ENCODE data around the gene F7. TPM values are rescaled to one million over a fixed set of nuclear protein-coding genes. Genes with fewer than 3 reads are reported as not detected.

Gene F7
- total and polyA plus RNA-seq, 10 donors, result 0.03 TPM; not detected in 9

GRCh38 chr13:113155201-113155600 is 49.6 kb downstream of the F7 start:
- no peak for DNase-seq
- Histone ChIP-seq H3K4me3 (no peak overlapping the region), H3K27me3 (replicated peaks in 1 of 7) (peaks cover 0 to 54% (median 0%) of the 10 kb centered on the region in 7 donors), H3K27ac (peak overlapping the region in 1 of 8 donors; percentile 69), H3K9me3 (peaks cover 0 to 15% (median 3%) of the 10 kb centered on the region in 8 donors), H3K36me3 (no peaks in the 10 kb centered on the region), H3K4me1 (peaks cover 7 to 29% (median 19%) of the 10 kb centered on the region in 6 donors)
- TF ChIP-seq POLR2AphosphoS5 (IDR thresholded peaks at IDR 0.05) (no peak), POLR2A (IDR thresholded peaks at IDR 0.05) (no peak), CTCF (IDR thresholded peaks at IDR 0.05 in 8 of 11, conservative IDR thresholded peaks at IDR 0.05 in 3 of 11) (no peak)
- WGBS, 5 donors, result 84 to 94% (median 88%) methylated on average over 3 of the region's 3 CpGs
- intact Hi-C loops (cut with DNase I; ENCODE audit: low total_unique reads), result loop anchor here (10.0 kb wide), 1 partner anchor 50 kb away; the partner anchor contains the start of genes CUL4A and PCID2

DNA sequence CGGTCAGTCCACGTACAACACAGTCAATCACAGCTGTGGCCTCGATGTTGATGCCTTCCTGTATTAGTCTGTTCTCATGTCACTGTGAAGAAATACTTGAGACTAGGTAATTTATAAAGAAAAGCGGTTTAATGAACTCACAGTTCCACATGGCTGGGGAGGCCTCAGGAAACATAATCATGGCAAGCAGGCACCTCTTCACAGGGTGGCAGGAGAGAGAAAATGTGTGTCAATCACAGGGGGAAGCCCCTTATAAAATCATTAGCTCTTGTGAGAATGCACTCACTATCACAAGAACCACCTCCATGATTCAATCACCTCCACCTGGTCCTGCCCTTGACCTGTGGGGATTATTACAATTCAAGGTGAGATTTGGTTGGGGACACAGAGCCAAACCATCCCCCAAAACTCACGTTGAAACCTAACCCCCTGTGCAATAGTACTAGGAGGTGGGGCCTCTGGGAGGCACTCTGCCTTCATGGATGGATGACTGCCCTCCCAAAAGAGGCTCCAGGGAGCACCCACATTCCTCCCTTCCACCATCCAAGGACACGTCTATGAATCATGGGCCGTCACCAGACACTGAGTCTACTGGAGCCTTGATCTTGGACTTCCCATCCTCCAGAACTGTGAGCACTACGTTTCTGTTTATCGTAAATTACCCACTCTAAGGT is 50.5 kb downstream of the F7 start:
- intact Hi-C loops (cut with DNase I; ENCODE audit: low total_unique reads), result loop anchor here (10.0 kb wide), 1 partner anchor 49 kb away; the partner anchor contains the start of genes CUL4A and PCID2
- TF ChIP-seq POLR2AphosphoS5 (IDR thresholded peaks at IDR 0.05), result no peak
- no peak for TF ChIP-seq CTCF (IDR thresholded peaks at IDR 0.05 in 8 of 11, conservative IDR thresholded peaks at IDR 0.05 in 3 of 11)
- TF ChIP-seq POLR2A (IDR thresholded peaks at IDR 0.05), result no peak
- Histone ChIP-seq H3K9me3 (peaks cover 0 to 15% (median 3%) of the 10 kb centered on the region in 8 donors), H3K4me3 (no peak overlapping the region), H3K36me3 (no peaks in the 10 kb centered on the region), H3K27ac (no peak overlapping the region), H3K27me3 (replicated peaks in 1 of 7) (peaks cover 0 to 54% (median 5%) of the 10 kb centered on the region in 7 donors), H3K4me1 (peaks cover 7 to 35% (median 21%) of the 10 kb centered on the region in 6 donors)
- no peak for DNase-seq
- WGBS, 5 donors, result 86 to 95% (median 93%) methylated on average over 9 of the region's 9 CpGs

DNA sequence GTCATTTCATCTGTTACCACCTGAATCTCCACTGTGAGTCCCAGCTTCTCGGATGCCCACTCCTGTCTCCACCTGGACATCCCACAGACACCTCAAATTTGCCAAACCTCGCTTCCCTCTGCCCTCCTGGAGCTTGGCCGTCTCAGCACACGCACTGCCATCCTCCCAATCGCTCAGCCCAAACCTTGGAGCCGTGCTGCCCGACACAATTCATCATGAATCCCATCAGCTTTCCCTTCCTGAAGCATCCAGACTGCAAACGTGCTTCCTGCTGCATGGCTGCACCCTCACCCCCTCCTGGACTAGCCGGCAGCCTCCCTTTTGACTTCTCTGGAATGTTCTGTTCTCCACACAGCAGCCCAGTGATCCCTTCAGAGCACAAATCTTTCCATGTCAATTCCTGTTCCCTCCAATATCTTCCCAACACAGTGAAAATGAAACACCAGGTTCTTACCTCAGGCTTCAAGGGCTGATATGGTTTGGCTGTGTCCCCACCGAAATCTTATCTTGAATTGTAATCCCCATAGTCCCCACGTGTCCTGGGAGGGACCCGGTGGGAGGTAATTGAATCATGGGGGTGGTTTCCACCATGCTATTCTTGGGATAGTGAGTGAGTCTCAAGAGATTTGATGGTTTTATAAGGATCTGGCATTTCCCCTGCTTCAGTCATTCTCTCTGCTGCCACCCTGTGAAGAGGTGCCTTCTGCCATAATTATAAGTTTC is 51.8 kb downstream of the F7 start:
- no peaks in the 10 kb centered on the region for H3K36me3 ChIP-seq
- TF ChIP-seq POLR2A (IDR thresholded peaks at IDR 0.05), result no peak
- no peak for TF ChIP-seq CTCF (IDR thresholded peaks at IDR 0.05 in 8 of 11, conservative IDR thresholded peaks at IDR 0.05 in 3 of 11)
- no peak for TF ChIP-seq POLR2AphosphoS5 (IDR thresholded peaks at IDR 0.05)
- H3K27ac ChIP-seq, result no peak overlapping the region
- 65 to 86% (median 73%) methylated on average over 12 of the region's 12 CpGs for WGBS, 5 donors
- no peak for DNase-seq
- H3K4me3 ChIP-seq, result no peak overlapping the region
- H3K9me3 ChIP-seq, result peaks cover 0 to 15% (median 3%) of the 10 kb centered on the region in 8 donors
- peaks cover 0 to 47% (median 9%) of the 10 kb centered on the region in 7 donors for H3K27me3 ChIP-seq (replicated peaks in 1 of 7)
- H3K4me1 ChIP-seq, result peaks cover 7 to 31% (median 16%) of the 10 kb centered on the region in 6 donors
- intact Hi-C loops (cut with DNase I; ENCODE audit: low total_unique reads), result loop anchor here (10.0 kb wide), 1 partner anchor 47 kb away; the partner anchor contains the start of genes CUL4A and PCID2

Data from spleen (tissue), 11 donors.